AML-193 (cell line): ENCODE measurements around the gene RHOA.
A peak's percentile ranks its signal among the peaks of the same experiment; 100 is the strongest.

Experiments used
- DNase-seq, 2 experiments: peaks; one replicate each; lab custom pipeline; 2025; lab: John Stamatoyannopoulos, UW

The RHOA gene

DNA sequence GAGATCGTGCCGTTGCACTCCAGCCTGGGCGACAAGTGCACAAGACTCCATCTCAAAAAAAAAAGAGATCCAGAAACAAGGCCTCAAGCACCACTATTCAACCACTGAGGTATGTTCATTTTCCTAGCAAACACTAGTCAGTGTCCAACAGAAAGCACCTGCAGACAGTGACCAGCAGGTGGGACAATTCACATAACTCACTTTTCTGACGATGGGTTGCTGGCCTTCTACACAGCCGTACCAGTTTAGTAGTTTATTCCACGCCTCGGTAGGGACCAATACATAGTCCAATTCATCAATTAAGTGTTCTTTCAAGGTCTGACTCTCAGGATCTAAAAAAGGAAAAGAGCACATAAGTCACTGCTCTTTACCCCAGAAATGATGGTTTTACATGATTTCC, 84.3 kb downstream of the RHOA start:
- peak in 1 of 2 experiments; percentile 19 for DNase-seq

- no peak for DNase-seq
Measured at GRCh38 chr3:49324768-49325167, 87.0 kb downstream of the RHOA start.

GRCh38 chr3:49316696-49317457, 94.9 kb downstream of the RHOA start:
- DNase-seq: no peak

GRCh38 chr3:49313896-49314688, 97.7 kb downstream of the RHOA start:
- no peak for DNase-seq

- no peak for DNase-seq
Measured at GRCh38 chr3:49311283-49311682, 100.5 kb downstream of the RHOA start.

GRCh38 chr3:49310677-49311076, 101.1 kb downstream of the RHOA start:
- no peak for DNase-seq
